Measurements from ENCODE around the gene SPRY4.

DNA sequence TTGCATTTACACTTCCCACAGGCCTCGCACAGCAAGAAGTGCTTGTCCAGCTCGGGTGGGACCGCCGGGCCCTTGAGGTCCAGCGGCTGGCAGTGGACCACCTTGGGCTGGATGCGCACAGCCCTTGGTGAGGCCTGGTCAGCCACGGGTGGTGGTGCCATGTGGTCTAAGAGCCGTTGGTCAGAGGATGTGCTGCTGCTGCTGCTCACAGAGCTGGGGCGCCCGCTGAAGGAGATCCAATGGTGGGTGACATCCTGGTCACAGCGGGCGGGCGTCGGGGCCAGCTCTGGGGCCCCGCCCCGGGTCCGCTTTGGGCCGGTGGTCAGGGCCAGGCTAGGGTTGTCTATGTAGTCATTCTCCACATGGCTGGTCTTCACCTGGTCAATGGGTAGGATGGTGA is 10.2 kb downstream of the SPRY4 start:
- TF ChIP-seq POLR2A (IDR thresholded peaks at IDR 0.05; ENCODE audit: low read length) (no peak), GATA1 (IDR thresholded peaks at IDR 0.05; ENCODE audit: low read depth, low read length) (no peak)
